ENCODE results near the gene ARHGAP24.

The ARHGAP24 gene

DNA sequence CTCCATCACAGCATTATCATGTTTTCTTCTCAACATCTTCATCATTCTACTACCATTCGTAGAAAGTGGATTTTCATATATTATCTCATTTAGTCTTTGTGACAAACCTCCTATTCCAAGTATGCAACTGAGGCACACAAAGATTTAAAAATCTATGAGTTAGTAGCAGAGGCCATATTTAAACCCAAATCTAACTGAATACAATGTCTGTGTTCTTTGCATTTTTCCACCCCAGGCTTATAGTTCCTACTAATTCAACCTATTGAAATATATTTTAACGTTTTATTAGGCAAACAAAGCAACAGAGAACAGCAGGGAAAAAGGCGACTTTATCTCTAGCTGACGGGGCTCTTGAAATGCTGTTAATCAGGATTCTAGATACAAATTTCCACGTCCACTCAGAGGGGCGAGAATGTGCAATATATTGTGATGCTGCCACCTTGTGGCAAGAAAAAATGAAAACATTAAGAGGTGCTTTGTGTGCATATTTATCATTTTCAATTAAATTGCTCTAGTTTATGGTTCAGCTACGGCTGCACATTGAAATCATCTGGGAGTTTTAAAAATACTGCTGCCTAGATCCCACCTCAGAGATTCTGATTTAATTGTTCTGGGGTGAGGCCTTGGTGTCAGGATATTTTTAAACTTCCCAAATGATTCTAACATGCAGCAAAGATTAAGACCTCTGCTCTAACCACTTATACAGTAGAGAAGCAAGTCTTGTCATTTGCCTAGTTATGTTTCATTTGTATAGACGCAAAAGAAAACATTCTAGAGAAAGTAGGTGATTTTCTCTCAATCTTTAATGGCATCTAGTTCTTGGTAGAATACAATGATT lies 569.0 kb downstream of the ARHGAP24 start:
- DNase-seq = peak; percentile 58

DNA sequence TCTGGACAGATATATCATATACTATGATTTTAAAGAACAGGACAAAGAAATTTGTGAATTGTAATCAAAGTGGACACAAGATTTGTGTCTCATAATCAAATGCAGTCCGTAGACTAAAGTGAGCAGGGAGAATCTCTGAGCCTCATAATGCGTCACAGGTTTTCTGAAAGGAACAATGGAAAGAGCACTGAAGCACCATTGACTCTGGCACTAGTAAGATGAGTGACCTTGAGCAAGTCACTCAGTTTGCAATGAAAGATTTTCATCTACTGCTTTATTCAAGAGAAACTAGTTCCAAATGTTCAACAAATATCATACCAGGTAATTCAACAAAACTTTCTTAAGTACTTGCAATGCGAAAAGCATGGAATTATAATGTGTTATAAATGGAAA lies 569.6 kb downstream of the ARHGAP24 start:
- no peak for DNase-seq

DNA sequence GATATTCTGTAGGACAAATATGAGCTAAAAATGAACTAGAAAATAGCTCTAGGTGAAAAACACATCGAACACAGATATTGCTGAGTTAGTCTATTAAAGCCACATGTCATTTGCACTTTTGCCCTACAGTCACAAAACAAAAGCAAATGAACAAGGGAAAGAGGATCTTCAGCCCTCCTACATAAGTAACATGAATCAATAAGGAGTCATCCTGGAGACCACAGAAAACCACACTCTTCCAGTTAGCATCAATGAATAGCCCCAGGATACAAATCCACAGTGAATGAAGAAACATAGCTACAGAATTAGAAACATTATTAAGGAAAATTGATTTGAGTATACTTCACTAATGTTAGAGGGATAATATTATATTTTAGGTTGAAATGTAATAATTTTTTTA lies 573.5 kb downstream of the ARHGAP24 start:
- DNase-seq = no peak

DNA sequence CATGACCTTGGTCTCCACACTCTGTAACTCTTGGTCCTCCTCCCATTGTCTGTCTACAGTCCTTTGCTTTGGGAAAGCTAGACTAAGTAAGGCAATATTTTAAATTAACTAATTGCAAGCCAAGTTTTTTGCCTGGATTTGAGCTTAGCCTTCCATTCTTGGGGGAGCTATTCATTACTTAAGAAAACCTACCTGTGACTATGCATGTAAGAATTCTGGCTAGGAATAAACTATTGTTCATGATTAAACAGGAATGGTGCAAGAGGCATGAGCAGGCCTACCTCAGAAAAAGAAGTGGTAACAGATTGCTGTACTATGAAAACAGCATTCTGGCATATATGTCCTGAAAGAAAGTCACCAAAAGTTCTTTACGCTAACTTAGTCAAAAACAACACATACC lies 575.5 kb downstream of the ARHGAP24 start:
- DNase-seq = no peak

Measured in NCI-H69 (cell line).